ENCODE results near the gene ADAMTS18.

ADAMTS18 gene

DNA sequence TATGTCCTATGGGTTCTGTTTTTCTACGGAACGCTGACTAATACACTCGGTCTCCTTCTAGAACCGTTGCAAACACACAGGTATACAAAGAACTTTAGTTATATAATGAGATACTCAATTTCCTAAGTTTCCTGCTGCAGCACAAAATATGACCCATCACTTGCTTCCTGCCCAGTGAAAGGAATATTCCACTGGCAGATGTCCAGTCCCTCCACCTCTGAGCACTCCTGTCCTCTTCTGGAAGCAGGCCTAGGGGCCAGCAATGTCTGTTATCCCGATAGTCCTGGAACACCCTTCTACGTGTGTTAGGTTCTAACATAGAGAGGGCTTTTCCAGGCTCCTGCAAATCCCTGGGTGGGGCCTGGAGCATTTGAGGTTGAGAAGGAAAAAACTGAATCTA, 32.7 kb downstream of the ADAMTS18 start:
- no peaks in the 10 kb centered on the region for H3K27me3 ChIP-seq (ENCODE audit: insufficient read depth, low read length, poor library complexity, severe bottlenecking)
- H3K9me2 ChIP-seq (replicated peaks; ENCODE audit: low read depth, low read length), result no peaks in the 10 kb centered on the region
- H3K4me3 ChIP-seq (ENCODE audit: low read length, poor library complexity, severe bottlenecking), result no peak overlapping the region
- no peaks in the 10 kb centered on the region for H3K36me3 ChIP-seq (ENCODE audit: insufficient read depth, low read length)
- no peak overlapping the region for H3K4me2 ChIP-seq (ENCODE audit: low read depth, low read length, poor library complexity, severe bottlenecking)
- no peaks in the 10 kb centered on the region for H3K79me2 ChIP-seq (ENCODE audit: insufficient read depth, low read length)
- no peak overlapping the region for H3K9ac ChIP-seq (ENCODE audit: low read depth, low read length, poor library complexity, severe bottlenecking)
- H4K20me1 ChIP-seq (ENCODE audit: insufficient read depth, low read length, poor library complexity, severe bottlenecking), result no peaks in the 10 kb centered on the region
- no peaks in the 10 kb centered on the region for H3K4me1 ChIP-seq (ENCODE audit: insufficient read depth, low read length, poor library complexity, severe bottlenecking)
- no peak for TF ChIP-seq EZH2phosphoT487 (IDR thresholded peaks at IDR 0.05; ENCODE audit: borderline replicate concordance)
- TF ChIP-seq, protein P1, sequence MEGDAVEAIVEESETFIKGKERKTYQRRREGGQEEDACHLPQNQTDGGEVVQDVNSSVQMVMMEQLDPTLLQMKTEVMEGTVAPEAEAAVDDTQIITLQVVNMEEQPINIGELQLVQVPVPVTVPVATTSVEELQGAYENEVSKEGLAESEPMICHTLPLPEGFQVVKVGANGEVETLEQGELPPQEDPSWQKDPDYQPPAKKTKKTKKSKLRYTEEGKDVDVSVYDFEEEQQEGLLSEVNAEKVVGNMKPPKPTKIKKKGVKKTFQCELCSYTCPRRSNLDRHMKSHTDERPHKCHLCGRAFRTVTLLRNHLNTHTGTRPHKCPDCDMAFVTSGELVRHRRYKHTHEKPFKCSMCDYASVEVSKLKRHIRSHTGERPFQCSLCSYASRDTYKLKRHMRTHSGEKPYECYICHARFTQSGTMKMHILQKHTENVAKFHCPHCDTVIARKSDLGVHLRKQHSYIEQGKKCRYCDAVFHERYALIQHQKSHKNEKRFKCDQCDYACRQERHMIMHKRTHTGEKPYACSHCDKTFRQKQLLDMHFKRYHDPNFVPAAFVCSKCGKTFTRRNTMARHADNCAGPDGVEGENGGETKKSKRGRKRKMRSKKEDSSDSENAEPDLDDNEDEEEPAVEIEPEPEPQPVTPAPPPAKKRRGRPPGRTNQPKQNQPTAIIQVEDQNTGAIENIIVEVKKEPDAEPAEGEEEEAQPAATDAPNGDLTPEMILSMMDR (conservative IDR thresholded peaks at IDR 0.05; ENCODE audit: low read length), result no peak
- no peaks in the 10 kb centered on the region for H3K9me3 ChIP-seq (ENCODE audit: insufficient read depth, low read depth, low read length)
- no peak overlapping the region for H2AFZ ChIP-seq (ENCODE audit: low read length)
- H3F3A ChIP-seq (ENCODE audit: low read depth), result no peaks in the 10 kb centered on the region

DNA sequence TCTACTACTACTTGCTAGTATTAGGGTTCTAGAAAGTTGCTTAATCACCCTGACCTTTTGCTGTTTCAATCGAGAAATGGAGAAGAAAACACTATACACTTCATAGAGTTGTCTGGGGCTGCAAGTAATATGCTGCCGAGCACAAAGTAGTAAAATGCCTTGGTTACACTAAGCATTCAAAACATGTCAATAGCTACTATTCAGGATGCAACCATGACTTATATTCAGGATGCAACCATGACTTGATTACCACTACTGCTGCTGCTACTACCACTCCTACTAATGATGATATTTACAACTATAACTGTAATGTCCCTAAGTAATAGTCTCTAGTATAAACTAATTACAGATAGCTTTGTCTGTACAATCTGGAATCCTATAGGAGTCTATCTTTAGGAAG, 35.3 kb downstream of the ADAMTS18 start:
- Histone ChIP-seq H3K36me3 (ENCODE audit: insufficient read depth, low read length) (no peaks in the 10 kb centered on the region), H4K20me1 (ENCODE audit: insufficient read depth, low read length, poor library complexity, severe bottlenecking) (no peaks in the 10 kb centered on the region), H3K79me2 (ENCODE audit: insufficient read depth, low read length) (no peaks in the 10 kb centered on the region), H3K9ac (ENCODE audit: low read depth, low read length, poor library complexity, severe bottlenecking) (no peak overlapping the region), H3F3A (ENCODE audit: low read depth) (no peaks in the 10 kb centered on the region), H3K4me2 (ENCODE audit: low read depth, low read length, poor library complexity, severe bottlenecking) (no peak overlapping the region), H3K4me3 (ENCODE audit: low read length, poor library complexity, severe bottlenecking) (no peak overlapping the region), H3K4me1 (ENCODE audit: insufficient read depth, low read length, poor library complexity, severe bottlenecking) (no peaks in the 10 kb centered on the region), H3K9me3 (ENCODE audit: insufficient read depth, low read depth, low read length) (no peaks in the 10 kb centered on the region), H3K9me2 (replicated peaks; ENCODE audit: low read depth, low read length) (no peaks in the 10 kb centered on the region), H3K27me3 (ENCODE audit: insufficient read depth, low read length, poor library complexity, severe bottlenecking) (no peaks in the 10 kb centered on the region), H2AFZ (ENCODE audit: low read length) (no peak overlapping the region)
- TF ChIP-seq, protein P1 (conservative IDR thresholded peaks at IDR 0.05; ENCODE audit: low read length), result no peak
- TF ChIP-seq EZH2phosphoT487 (IDR thresholded peaks at IDR 0.05; ENCODE audit: borderline replicate concordance), result no peak

DNA sequence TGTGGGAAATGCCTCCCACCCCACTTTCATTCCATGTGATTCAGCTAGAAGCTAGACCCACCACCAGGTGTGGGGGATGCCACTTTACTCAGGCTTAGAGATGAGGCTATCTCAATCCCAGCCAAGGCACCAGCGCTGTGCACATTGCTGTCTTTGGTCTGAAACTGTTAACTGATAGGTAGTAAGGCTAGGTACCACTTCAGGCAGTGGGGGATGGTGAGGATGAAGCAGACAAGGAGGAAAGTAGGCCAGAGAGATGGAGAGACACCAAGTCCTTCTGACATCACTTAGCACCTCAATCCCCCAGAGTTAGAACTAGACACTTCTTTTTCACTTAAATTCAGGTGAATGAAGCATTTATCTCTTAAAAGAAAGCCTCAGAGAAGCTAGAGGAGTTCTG, 35.8 kb downstream of the ADAMTS18 start:
- Histone ChIP-seq H3K4me1 (ENCODE audit: insufficient read depth, low read length, poor library complexity, severe bottlenecking) (no peaks in the 10 kb centered on the region), H3F3A (ENCODE audit: low read depth) (no peaks in the 10 kb centered on the region), H3K9me3 (ENCODE audit: insufficient read depth, low read depth, low read length) (no peaks in the 10 kb centered on the region), H3K36me3 (ENCODE audit: insufficient read depth, low read length) (no peaks in the 10 kb centered on the region), H2AFZ (ENCODE audit: low read length) (no peak overlapping the region), H3K9ac (ENCODE audit: low read depth, low read length, poor library complexity, severe bottlenecking) (no peak overlapping the region), H3K4me2 (ENCODE audit: low read depth, low read length, poor library complexity, severe bottlenecking) (no peak overlapping the region), H3K79me2 (ENCODE audit: insufficient read depth, low read length) (no peaks in the 10 kb centered on the region), H3K4me3 (ENCODE audit: low read length, poor library complexity, severe bottlenecking) (no peak overlapping the region), H3K9me2 (replicated peaks; ENCODE audit: low read depth, low read length) (no peaks in the 10 kb centered on the region), H4K20me1 (ENCODE audit: insufficient read depth, low read length, poor library complexity, severe bottlenecking) (no peaks in the 10 kb centered on the region), H3K27me3 (ENCODE audit: insufficient read depth, low read length, poor library complexity, severe bottlenecking) (no peaks in the 10 kb centered on the region)
- TF ChIP-seq, protein P1 (conservative IDR thresholded peaks at IDR 0.05; ENCODE audit: low read length), result no peak
- no peak for TF ChIP-seq EZH2phosphoT487 (IDR thresholded peaks at IDR 0.05; ENCODE audit: borderline replicate concordance)
